Ramos (cell line): Measurements from ENCODE around the gene GDAP2.

Source experiments
- in situ Hi-C: fragments of 300-500 bp; cut with MboI; formaldehyde crosslinking; loops from one replicate; pipeline ENCODE4 v1.14.3; 2022; ENCODE audit warnings: low sequenced_read_pairs; ENCODE audit not compliant: unreplicated experiment

The GDAP2 gene

GRCh38 chr1:117815926-117816325 is 113.5 kb downstream of the GDAP2 start:
- in situ Hi-C loops = no loop called here

- in situ Hi-C loops = no loop called here
Observed at GRCh38 chr1:117814856-117815797, 114.3 kb downstream of the GDAP2 start.
